Effector memory CD4-positive, alpha-beta T cell (primary cell): ENCODE results near the gene MTA1.

ENCODE experiments used
- DNase-seq, 3 donors: peaks; one replicate each; pipeline ENCODE4 v3.0.0-alpha.2; 2020
- H3K27ac ChIP-seq: 2 replicates; pipeline ENCODE4 v1.7.0; 2013; ENCODE audit warnings: mild to moderate bottlenecking, low read length, moderate library complexity; ENCODE audit not compliant: insufficient read depth, poor library complexity, severe bottlenecking
- H3K27me3 ChIP-seq: replicated peaks from 2 replicates; pipeline ENCODE4 v1.7.0; 2013; ENCODE audit warnings: mild to moderate bottlenecking, low read length; ENCODE audit not compliant: insufficient read depth, control insufficient read depth, poor library complexity, severe bottlenecking
- H3K36me3 ChIP-seq: 2 replicates; pipeline ENCODE4 v1.7.0; 2013; ENCODE audit warnings: mild to moderate bottlenecking, low read length, moderate library complexity; ENCODE audit not compliant: control insufficient read depth, insufficient read depth
- H3K4me1 ChIP-seq: 2 replicates; pipeline ENCODE4 v1.7.0; 2013; ENCODE audit warnings: low read length, mild to moderate bottlenecking; ENCODE audit not compliant: control insufficient read depth, insufficient read depth, poor library complexity, severe bottlenecking
- H3K4me3 ChIP-seq: 2 replicates; pipeline ENCODE4 v1.7.0; 2013; ENCODE audit warnings: low read length, low read depth, mild to moderate bottlenecking; ENCODE audit not compliant: insufficient read depth, poor library complexity, severe bottlenecking
- H3K9me3 ChIP-seq: 2 replicates; pipeline ENCODE4 v1.7.0; 2013; ENCODE audit warnings: mild to moderate bottlenecking, low read length, moderate library complexity; ENCODE audit not compliant: control insufficient read depth

MTA1 gene

DNA sequence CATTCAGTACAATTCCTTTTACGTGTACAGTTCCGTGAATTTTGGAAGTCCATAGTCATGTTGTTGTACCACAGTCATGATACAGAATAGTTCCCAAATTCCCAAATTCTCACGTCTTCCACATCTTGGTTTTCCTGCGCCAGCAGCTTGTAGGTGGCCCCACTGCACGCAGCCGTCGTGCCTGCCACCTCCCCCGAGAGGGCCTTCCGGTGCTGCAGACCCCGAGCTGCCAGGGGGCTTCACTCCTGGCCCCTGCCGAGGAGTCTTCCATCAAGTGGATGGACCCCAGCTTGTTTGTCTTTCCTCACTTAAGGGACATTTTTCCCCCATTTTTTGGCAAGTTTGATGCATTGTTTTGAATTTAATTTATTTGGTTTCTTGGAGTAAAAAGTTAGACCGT lies 16.8 kb downstream of the MTA1 start:
- H3K27ac ChIP-seq, result no peak overlapping the region
- peaks cover 3% of the 10 kb centered on the region for H3K36me3 ChIP-seq
- no peaks in the 10 kb centered on the region for H3K4me1 ChIP-seq
- no peaks in the 10 kb centered on the region for H3K27me3 ChIP-seq
- no peak overlapping the region for H3K4me3 ChIP-seq
- no peaks in the 10 kb centered on the region for H3K9me3 ChIP-seq
- no peak for DNase-seq

DNA sequence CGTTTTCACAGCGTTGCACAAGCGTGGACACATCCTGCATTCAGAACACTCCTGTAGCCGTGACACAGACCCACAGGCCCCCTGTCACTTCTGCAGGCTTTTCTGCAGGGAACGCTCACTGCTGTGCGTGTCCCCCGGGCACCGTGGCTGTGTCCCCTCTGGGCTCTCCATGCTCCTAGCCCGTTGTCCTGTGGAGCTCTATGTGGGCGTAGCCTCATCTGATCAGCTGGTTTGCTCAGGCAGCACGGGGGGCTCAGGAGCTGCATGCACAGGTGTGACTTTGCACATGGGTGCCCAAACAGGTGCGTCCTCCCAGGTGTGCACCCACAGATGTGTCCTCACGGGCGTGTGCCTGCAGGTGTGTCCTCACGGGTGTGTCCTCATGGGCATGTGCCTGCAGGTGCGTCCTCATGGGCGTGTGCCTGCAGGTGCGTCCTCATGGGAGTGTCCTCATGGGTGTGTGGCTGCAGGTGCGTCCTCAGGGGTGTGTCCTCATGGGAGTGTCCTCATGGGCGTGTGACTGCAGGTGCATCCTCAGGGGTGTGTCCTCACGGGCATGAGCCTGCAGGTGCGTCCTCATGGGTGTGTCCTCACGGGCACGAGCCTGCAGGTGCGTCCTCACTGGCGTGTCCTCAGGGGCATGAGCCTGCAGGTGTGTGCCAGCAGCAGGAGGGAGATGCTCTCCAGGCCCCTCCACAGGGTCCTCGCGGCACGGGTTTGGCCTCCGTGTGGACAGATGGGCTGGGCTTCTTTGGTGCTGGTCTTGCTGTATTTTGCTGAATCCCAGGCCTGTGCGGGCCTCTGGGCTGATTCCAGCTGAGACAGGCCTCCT lies 17.5 kb downstream of the MTA1 start:
- H3K4me3 ChIP-seq, result no peak overlapping the region
- no peaks in the 10 kb centered on the region for H3K27me3 ChIP-seq
- peaks cover 3% of the 10 kb centered on the region for H3K36me3 ChIP-seq

DNA sequence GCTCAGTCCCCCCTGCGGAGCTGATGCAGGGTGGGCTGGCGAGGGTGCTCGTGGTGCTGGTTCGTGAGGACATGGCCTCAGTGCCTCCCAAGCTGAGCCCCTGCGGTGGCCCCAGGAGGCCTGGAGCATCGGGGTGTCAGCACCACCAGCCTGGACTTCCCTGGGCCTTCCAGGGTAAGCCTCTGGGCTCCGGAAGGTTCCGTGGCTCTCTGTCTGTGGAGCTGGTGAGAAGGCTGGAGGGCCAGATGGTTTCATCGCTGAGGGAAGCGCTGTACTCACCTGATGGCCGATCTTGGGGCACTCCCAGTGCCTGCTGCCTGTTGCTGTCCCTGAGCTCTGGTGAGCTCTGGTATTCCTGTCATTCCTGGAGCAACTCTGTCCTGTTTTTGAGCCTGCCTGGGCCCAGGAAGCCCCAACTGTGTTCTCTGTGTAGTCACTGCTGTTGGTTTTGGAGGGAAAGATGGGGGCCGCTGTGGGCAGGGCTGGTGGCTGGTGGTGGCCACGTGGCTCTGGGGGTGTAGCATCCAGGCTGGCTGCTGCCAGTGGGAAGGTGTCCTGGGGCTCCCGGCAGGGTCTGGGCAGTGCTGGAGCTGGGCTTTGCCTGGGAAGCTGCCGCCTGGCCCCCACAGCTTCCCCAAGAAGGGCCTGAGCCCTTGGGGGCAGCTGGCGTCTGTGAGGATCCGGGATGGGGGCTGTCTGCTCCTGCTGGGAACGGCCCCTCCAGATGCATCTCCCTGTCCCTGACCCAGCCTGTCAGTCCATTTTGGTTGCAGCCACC lies 18.3 kb downstream of the MTA1 start:
- H3K36me3 ChIP-seq, result peaks cover 6% of the 10 kb centered on the region
- no peaks in the 10 kb centered on the region for H3K4me1 ChIP-seq
- H3K9me3 ChIP-seq, result no peaks in the 10 kb centered on the region
- no peak overlapping the region for H3K4me3 ChIP-seq
- H3K27ac ChIP-seq, result no peak overlapping the region
- DNase-seq, result no peak
- no peaks in the 10 kb centered on the region for H3K27me3 ChIP-seq

More for the DNA sequence above, 17.5 kb downstream of the MTA1 start:
- Histone ChIP-seq H3K9me3 (no peaks in the 10 kb centered on the region), H3K27ac (no peak overlapping the region), H3K4me1 (no peaks in the 10 kb centered on the region)
- DNase-seq, result no peak

GRCh38 chr14:105439179-105439578 lies 19.6 kb downstream of the MTA1 start:
- peaks cover 6% of the 10 kb centered on the region for H3K36me3 ChIP-seq

DNA sequence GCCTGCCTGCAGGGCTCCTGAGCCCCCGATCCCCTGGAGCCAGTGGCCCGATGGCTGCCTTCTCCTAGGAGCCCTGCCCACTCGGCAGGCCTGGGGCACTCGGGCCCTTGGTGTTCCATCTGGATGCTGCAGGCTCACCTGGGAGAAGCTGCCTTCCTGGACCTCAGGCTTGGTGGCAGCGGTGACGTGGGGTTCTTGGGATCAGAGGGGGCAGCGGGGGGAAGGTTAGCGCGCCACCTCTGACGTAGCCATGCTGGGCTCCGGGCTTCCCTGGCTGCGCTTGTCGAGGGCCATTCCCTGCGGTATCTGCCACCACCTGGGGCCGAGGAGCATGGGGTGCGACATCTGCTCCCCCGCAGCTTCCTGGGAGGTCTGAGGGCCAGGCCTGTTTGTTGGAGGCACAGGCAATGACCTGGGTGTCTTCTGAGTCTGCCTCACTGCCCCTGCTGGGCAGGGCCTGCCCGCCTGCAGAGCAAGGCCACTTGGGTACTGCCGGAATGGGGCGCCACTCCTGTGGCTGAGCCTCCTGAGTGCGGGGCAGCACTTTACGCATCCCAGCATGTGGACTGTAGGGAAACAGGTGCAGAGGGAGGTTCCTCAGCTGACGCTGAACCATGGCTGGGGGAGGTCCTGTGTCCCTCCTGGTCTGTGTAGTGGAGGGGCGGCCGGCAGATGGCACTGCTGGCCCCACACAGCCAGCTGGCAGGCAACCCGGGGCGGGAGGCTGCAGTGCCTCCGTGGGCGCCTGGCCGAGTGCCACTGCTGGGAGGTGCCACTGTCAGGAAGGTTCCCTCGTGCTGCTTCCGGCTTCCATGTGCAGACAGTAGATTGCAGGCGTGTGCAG lies 20.3 kb downstream of the MTA1 start:
- no peak overlapping the region for H3K4me3 ChIP-seq
- H3K4me1 ChIP-seq, result no peaks in the 10 kb centered on the region
- H3K27ac ChIP-seq, result no peak overlapping the region
- no peaks in the 10 kb centered on the region for H3K9me3 ChIP-seq
- no peaks in the 10 kb centered on the region for H3K27me3 ChIP-seq
- peaks cover 6% of the 10 kb centered on the region for H3K36me3 ChIP-seq
- DNase-seq, result no peak

More at GRCh38 chr14:105439179-105439578, 19.6 kb downstream of the MTA1 start:
- Histone ChIP-seq H3K9me3 (no peaks in the 10 kb centered on the region), H3K27me3 (no peaks in the 10 kb centered on the region), H3K4me3 (no peak overlapping the region), H3K4me1 (no peaks in the 10 kb centered on the region), H3K27ac (no peak overlapping the region)
- DNase-seq, result no peak

DNA sequence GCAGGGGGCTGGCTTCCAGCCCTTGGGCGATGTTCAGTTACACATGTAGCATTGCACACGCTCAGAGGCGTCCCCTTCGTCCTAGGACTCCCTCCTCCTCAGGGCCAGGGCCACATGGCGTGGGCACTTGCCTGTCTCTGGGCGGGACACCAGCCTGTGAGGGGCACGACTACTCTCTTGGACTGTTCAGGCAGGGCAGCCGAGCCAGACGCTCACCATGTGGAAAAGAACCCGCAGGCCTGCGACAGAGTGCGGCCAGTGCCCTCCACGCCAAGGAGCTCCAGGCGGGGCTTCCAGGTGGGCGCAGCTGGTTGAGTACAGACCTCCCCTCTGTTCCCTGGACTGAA lies 20.9 kb downstream of the MTA1 start:
- DNase-seq, result no peak
- H3K4me3 ChIP-seq, result no peak overlapping the region
- no peak overlapping the region for H3K27ac ChIP-seq
- no peaks in the 10 kb centered on the region for H3K9me3 ChIP-seq
- H3K36me3 ChIP-seq, result peaks cover 6% of the 10 kb centered on the region
- no peaks in the 10 kb centered on the region for H3K27me3 ChIP-seq
- no peaks in the 10 kb centered on the region for H3K4me1 ChIP-seq

DNA sequence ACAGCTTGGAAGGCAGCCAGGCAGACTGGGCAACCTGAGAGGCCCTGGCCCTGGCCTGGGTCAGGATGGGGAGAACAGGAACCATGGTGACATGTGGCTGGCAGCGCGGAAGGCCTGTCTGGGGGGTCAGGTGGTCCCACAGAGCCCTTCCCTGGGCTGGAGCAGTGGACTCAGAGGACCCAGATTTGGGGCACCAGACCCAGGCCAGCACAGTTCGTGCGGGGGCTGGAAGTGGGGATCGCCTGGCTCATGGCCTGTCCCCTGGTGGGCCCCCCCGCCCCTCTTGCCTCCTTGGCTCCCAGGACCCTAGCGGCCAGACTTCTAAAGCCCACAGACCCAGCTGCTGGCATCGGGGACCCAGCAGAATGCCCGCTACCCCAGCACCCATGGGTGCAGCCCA lies 21.4 kb downstream of the MTA1 start:
- peaks cover 6% of the 10 kb centered on the region for H3K36me3 ChIP-seq
- H3K27me3 ChIP-seq, result no peaks in the 10 kb centered on the region
- no peak for DNase-seq

GRCh38 chr14:105442125-105442524 lies 22.5 kb downstream of the MTA1 start:
- Histone ChIP-seq H3K27me3 (no peaks in the 10 kb centered on the region), H3K27ac (no peak overlapping the region), H3K4me1 (no peaks in the 10 kb centered on the region), H3K9me3 (no peaks in the 10 kb centered on the region), H3K36me3 (peaks cover 6% of the 10 kb centered on the region), H3K4me3 (no peak overlapping the region)
- no peak for DNase-seq

More for the DNA sequence above, 21.4 kb downstream of the MTA1 start:
- Histone ChIP-seq H3K4me1 (no peaks in the 10 kb centered on the region), H3K9me3 (no peaks in the 10 kb centered on the region), H3K27ac (no peak overlapping the region), H3K4me3 (no peak overlapping the region)

- H3K4me1 ChIP-seq, result no peaks in the 10 kb centered on the region
- peaks cover 6% of the 10 kb centered on the region for H3K36me3 ChIP-seq
- H3K27me3 ChIP-seq, result no peaks in the 10 kb centered on the region
These were observed 23.2 kb downstream of the MTA1 start for GRCh38 chr14:105442834-105443233.

More at GRCh38 chr14:105442834-105443233, 23.2 kb downstream of the MTA1 start:
- Histone ChIP-seq H3K9me3 (no peaks in the 10 kb centered on the region), H3K4me3 (no peak overlapping the region), H3K27ac (no peak overlapping the region)
- DNase-seq, result no peak
